Testis (tissue), 2 donors: ENCODE data around the gene WFDC1.

Experiments
- POLR2A ChIP-seq: fragments of 450-650 bp; IDR thresholded peaks from one replicate; pipeline ENCODE4 v1.6.1; 2017; ENCODE audit warnings: antibody characterized with exemption, mild to moderate bottlenecking, moderate library complexity
- TF ChIP-seq, protein P1 (sequence below), 3 experiments: fragments of 450-650 bp in 2 of 3; fragments of 200-600 bp in 1 of 3; sonication (generic) in 1 of 3; IDR thresholded peaks; one replicate each; pipeline ENCODE4 v1.5.1; 2016 to 2019; ENCODE audit warnings: antibody characterized with exemption in 3 of 3, mild to moderate bottlenecking in 2 of 3, moderate library complexity in 1 of 3

GRCh38 chr16:84332975-84333684 is 38.5 kb downstream of the WFDC1 start:
- TF ChIP-seq, protein P1, sequence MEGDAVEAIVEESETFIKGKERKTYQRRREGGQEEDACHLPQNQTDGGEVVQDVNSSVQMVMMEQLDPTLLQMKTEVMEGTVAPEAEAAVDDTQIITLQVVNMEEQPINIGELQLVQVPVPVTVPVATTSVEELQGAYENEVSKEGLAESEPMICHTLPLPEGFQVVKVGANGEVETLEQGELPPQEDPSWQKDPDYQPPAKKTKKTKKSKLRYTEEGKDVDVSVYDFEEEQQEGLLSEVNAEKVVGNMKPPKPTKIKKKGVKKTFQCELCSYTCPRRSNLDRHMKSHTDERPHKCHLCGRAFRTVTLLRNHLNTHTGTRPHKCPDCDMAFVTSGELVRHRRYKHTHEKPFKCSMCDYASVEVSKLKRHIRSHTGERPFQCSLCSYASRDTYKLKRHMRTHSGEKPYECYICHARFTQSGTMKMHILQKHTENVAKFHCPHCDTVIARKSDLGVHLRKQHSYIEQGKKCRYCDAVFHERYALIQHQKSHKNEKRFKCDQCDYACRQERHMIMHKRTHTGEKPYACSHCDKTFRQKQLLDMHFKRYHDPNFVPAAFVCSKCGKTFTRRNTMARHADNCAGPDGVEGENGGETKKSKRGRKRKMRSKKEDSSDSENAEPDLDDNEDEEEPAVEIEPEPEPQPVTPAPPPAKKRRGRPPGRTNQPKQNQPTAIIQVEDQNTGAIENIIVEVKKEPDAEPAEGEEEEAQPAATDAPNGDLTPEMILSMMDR (IDR thresholded peaks at IDR 0.05), result no peak
- no peak for TF ChIP-seq POLR2A
